Skeletal muscle satellite cell (primary cell): Measurements from ENCODE around the gene ARFGEF3.
"Not testable (repeated sequence)": the region's sequence is repeated elsewhere in the genome, so short reads cannot be mapped to it uniquely, and the experiment has no call there.

Experiments used
- H3K27me3 ChIP-seq: 2 replicates; pipeline ENCODE4 v1.7.0; 2013; ENCODE audit warnings: low read length; ENCODE audit not compliant: control insufficient read depth, insufficient read depth
- H3K36me3 ChIP-seq: 2 replicates; pipeline ENCODE4 v1.7.0; 2013; ENCODE audit warnings: mild to moderate bottlenecking, control low read depth, low read length; ENCODE audit not compliant: insufficient read depth
- H3K4me1 ChIP-seq: 2 replicates; pipeline ENCODE4 v1.7.0; 2013; ENCODE audit warnings: low read length; ENCODE audit not compliant: control insufficient read depth, insufficient read depth
- H3K4me2 ChIP-seq: 2 replicates; pipeline ENCODE4 v1.7.0; 2013; ENCODE audit warnings: mild to moderate bottlenecking, low read length
- H3K4me3 ChIP-seq: 2 replicates; pipeline ENCODE4 v1.7.0; 2013; ENCODE audit warnings: low read length
- H3K9ac ChIP-seq: 2 replicates; pipeline ENCODE4 v1.7.0; 2013; ENCODE audit warnings: mild to moderate bottlenecking, low read depth, low read length, moderate library complexity
- H3K9me3 ChIP-seq: replicated peaks from 2 replicates; pipeline ENCODE4 v1.7.0; 2013; ENCODE audit warnings: mild to moderate bottlenecking, control low read depth, low read length

Gene ARFGEF3

GRCh38 chr6:138346302-138347195 is 184.8 kb downstream of the ARFGEF3 start:
- H3K9me3 ChIP-seq, result no peaks in the 10 kb centered on the region
- H3K27me3 ChIP-seq, result no peaks in the 10 kb centered on the region
- H3K4me3 ChIP-seq, result no peak overlapping the region
- H3K9ac ChIP-seq, result no peak overlapping the region
- no peaks in the 10 kb centered on the region for H3K4me1 ChIP-seq
- no peak overlapping the region for H3K4me2 ChIP-seq
- no peaks in the 10 kb centered on the region for H3K36me3 ChIP-seq

- Histone ChIP-seq H3K4me3 (no peak overlapping the region), H3K36me3 (no peaks in the 10 kb centered on the region), H3K4me1 (no peaks in the 10 kb centered on the region), H3K9me3 (no peaks in the 10 kb centered on the region), H3K9ac (no peak overlapping the region), H3K4me2 (no peak overlapping the region), H3K27me3 (no peaks in the 10 kb centered on the region)
These were observed 186.1 kb downstream of the ARFGEF3 start for GRCh38 chr6:138347864-138348263.

GRCh38 chr6:138349891-138350290 is 188.2 kb downstream of the ARFGEF3 start:
- Histone ChIP-seq H3K4me3 (no peak overlapping the region), H3K9ac (no peak overlapping the region), H3K27me3 (no peaks in the 10 kb centered on the region), H3K9me3 (no peaks in the 10 kb centered on the region), H3K4me2 (no peak overlapping the region), H3K36me3 (no peaks in the 10 kb centered on the region), H3K4me1 (no peaks in the 10 kb centered on the region)

- no peaks in the 10 kb centered on the region for H3K9me3 ChIP-seq
- no peak overlapping the region for H3K4me2 ChIP-seq
- no peaks in the 10 kb centered on the region for H3K27me3 ChIP-seq
- no peak overlapping the region for H3K4me3 ChIP-seq
- no peak overlapping the region for H3K9ac ChIP-seq
- no peaks in the 10 kb centered on the region for H3K36me3 ChIP-seq
- no peaks in the 10 kb centered on the region for H3K4me1 ChIP-seq
These were observed 196.2 kb downstream of the ARFGEF3 start for GRCh38 chr6:138357928-138358327.

GRCh38 chr6:138368684-138369083 is 206.9 kb downstream of the ARFGEF3 start:
- H3K9me3 ChIP-seq, result not testable (repeated sequence)

GRCh38 chr6:138370631-138371451 is 209.1 kb downstream of the ARFGEF3 start:
- no peaks in the 10 kb centered on the region for H3K36me3 ChIP-seq
- no peaks in the 10 kb centered on the region for H3K9me3 ChIP-seq
- H3K27me3 ChIP-seq, result no peaks in the 10 kb centered on the region
- H3K4me2 ChIP-seq, result no peak overlapping the region
- H3K4me3 ChIP-seq, result no peak overlapping the region
- H3K4me1 ChIP-seq, result no peaks in the 10 kb centered on the region
- H3K9ac ChIP-seq, result no peak overlapping the region

More at GRCh38 chr6:138368684-138369083, 206.9 kb downstream of the ARFGEF3 start:
- not testable (repeated sequence) for H3K4me2 ChIP-seq, H3K27me3 ChIP-seq, H3K4me3 ChIP-seq, H3K4me1 ChIP-seq, H3K36me3 ChIP-seq, H3K9ac ChIP-seq

GRCh38 chr6:138371452-138371711 is 209.6 kb downstream of the ARFGEF3 start:
- H3K4me3 ChIP-seq, result no peak overlapping the region
- no peak overlapping the region for H3K9ac ChIP-seq
- H3K9me3 ChIP-seq, result no peaks in the 10 kb centered on the region
- no peak overlapping the region for H3K4me2 ChIP-seq
- H3K27me3 ChIP-seq, result no peaks in the 10 kb centered on the region
- H3K36me3 ChIP-seq, result no peaks in the 10 kb centered on the region
- H3K4me1 ChIP-seq, result no peaks in the 10 kb centered on the region

GRCh38 chr6:138371720-138372119 is 210.0 kb downstream of the ARFGEF3 start:
- no peaks in the 10 kb centered on the region for H3K36me3 ChIP-seq
- H3K4me1 ChIP-seq, result no peaks in the 10 kb centered on the region
- no peak overlapping the region for H3K4me2 ChIP-seq
- no peaks in the 10 kb centered on the region for H3K27me3 ChIP-seq
- H3K4me3 ChIP-seq, result no peak overlapping the region
- H3K9me3 ChIP-seq, result no peaks in the 10 kb centered on the region
- H3K9ac ChIP-seq, result no peak overlapping the region

GRCh38 chr6:138372711-138373463 is 211.1 kb downstream of the ARFGEF3 start:
- H3K4me3 ChIP-seq, result no peak overlapping the region
- no peaks in the 10 kb centered on the region for H3K36me3 ChIP-seq
- H3K4me2 ChIP-seq, result no peak overlapping the region
- no peaks in the 10 kb centered on the region for H3K4me1 ChIP-seq
- no peak overlapping the region for H3K9ac ChIP-seq
- H3K27me3 ChIP-seq, result no peaks in the 10 kb centered on the region
- H3K9me3 ChIP-seq, result no peaks in the 10 kb centered on the region

GRCh38 chr6:138374230-138374629 is 212.5 kb downstream of the ARFGEF3 start:
- no peak overlapping the region for H3K9ac ChIP-seq
- H3K4me3 ChIP-seq, result no peak overlapping the region
- no peaks in the 10 kb centered on the region for H3K36me3 ChIP-seq
- H3K9me3 ChIP-seq, result no peaks in the 10 kb centered on the region
- H3K4me1 ChIP-seq, result no peaks in the 10 kb centered on the region
- H3K4me2 ChIP-seq, result no peak overlapping the region
- no peaks in the 10 kb centered on the region for H3K27me3 ChIP-seq

GRCh38 chr6:138374815-138375214 is 213.1 kb downstream of the ARFGEF3 start:
- Histone ChIP-seq H3K27me3 (no peaks in the 10 kb centered on the region), H3K36me3 (no peaks in the 10 kb centered on the region), H3K9ac (no peak overlapping the region), H3K4me2 (no peak overlapping the region), H3K4me1 (no peaks in the 10 kb centered on the region), H3K9me3 (no peaks in the 10 kb centered on the region), H3K4me3 (no peak overlapping the region)
